HepG2 (cell line): ENCODE data around the gene ATG7. TPM values are rescaled to one million over a fixed set of nuclear protein-coding genes. Genes with fewer than 3 reads are reported as not detected.

Experiments
- ATAC-seq: fragments of 200-7000 bp; cut with Tn5 transposase; 3 replicates; pipeline ENCODE4 v1.9.1; 2020; ENCODE audit warnings: mild to moderate bottlenecking, moderate library complexity
- BruUV-seq: library from RNA; stranded (reverse); fragments of 400-500 nt; replicated peaks from 2 replicates; lab custom pipeline; 2021; lab: Mats Ljungman, UMichigan
- CTCF ChIA-PET: fragments of 300-600 bp; formaldehyde crosslinking; extraction: SDS; loops from one replicate; lab custom pipeline; 2021; ENCODE audit warnings: low total read pairs, inconsistent platforms, low intra/inter-chr PET ratio; lab: Yijun Ruan, JAX
- POLR2A ChIA-PET: fragments of 350-600 bp; sonication (Branson Sonifier 250); formaldehyde crosslinking; loops from one replicate; lab custom pipeline; 2020; ENCODE audit warnings: antibody characterized with exemption, inconsistent platforms; lab: Yijun Ruan, JAX
- DNase-seq: peaks from one replicate; pipeline ENCODE4 v3.0.0-alpha.2; 2015; ENCODE audit warnings: low spot score
- FAIRE-seq: peaks from 3 replicates; lab custom pipeline; 2011; peaks lifted over from hg19 to GRCh38; lab: Jason Lieb, UNC
- H2AFZ ChIP-seq: one replicate; pipeline ENCODE4 v1.6.1; 2011; ENCODE audit warnings: low read length, inconsistent platforms
- H3K27ac ChIP-seq: fragments of 300-600 bp; 3 replicates; pipeline ENCODE4 v1.8.0; 2011; ENCODE audit warnings: mixed run types, mild to moderate bottlenecking, mixed read lengths, low read length, inconsistent platforms; ENCODE audit not compliant: insufficient read depth; ENCODE audit errors: extremely low read length
- H3K27me3 ChIP-seq, 2 experiments: fragments of 200-600 bp in 1 of 2; 2 replicates in 1 of 2; 3 replicates in 1 of 2; pipeline versions ENCODE4 v1.6.0 to v1.8.0; 2011; ENCODE audit warnings: low read length in 2 of 2, mild to moderate bottlenecking in 2 of 2, moderate library complexity in 2 of 2, inconsistent platforms in 1 of 2; ENCODE audit not compliant: insufficient read depth in 2 of 2, control insufficient read depth in 1 of 2
- H3K36me3 ChIP-seq, 2 experiments: fragments of 200-600 bp in 1 of 2; replicated peaks in 1 of 2; 2 replicates in 1 of 2; 3 replicates in 1 of 2; pipeline versions ENCODE4 v1.5.1 to v1.8.0; 2011; ENCODE audit warnings: low read length in 2 of 2, inconsistent platforms in 1 of 2; ENCODE audit not compliant: insufficient read depth in 2 of 2, control insufficient read depth in 1 of 2
- H3K4me1 ChIP-seq: 2 replicates; pipeline ENCODE4 v1.5.1; 2012; ENCODE audit warnings: low read length, inconsistent platforms; ENCODE audit not compliant: insufficient read depth
- H3K4me2 ChIP-seq: 2 replicates; pipeline ENCODE4 v1.6.0; 2011; ENCODE audit warnings: low read depth, low read length, inconsistent platforms
- H3K4me3 ChIP-seq, 3 experiments: fragments of 200-600 bp in 1 of 3; sonication (generic), shearing (Covaris generic) in 1 of 3; replicated peaks in 1 of 3; 2 replicates each; pipeline ENCODE4 v1.5.1; 2011 to 2016; ENCODE audit warnings: low read length in 3 of 3, inconsistent platforms in 2 of 3, low read depth in 2 of 3, mild to moderate bottlenecking in 2 of 3, control low read depth in 1 of 3, mixed read lengths in 1 of 3; ENCODE audit not compliant: insufficient read depth in 1 of 3
- H3K79me2 ChIP-seq: one replicate; pipeline ENCODE4 v1.6.1; 2011; ENCODE audit warnings: low read length, inconsistent platforms; ENCODE audit not compliant: insufficient read depth
- H3K9ac ChIP-seq: 2 replicates; pipeline ENCODE4 v1.6.0; 2011; ENCODE audit warnings: mild to moderate bottlenecking, low read depth, low read length, inconsistent platforms; ENCODE audit not compliant: insufficient read depth
- H3K9me3 ChIP-seq: 2 replicates; pipeline ENCODE4 v1.5.1; 2012; ENCODE audit warnings: mild to moderate bottlenecking, low read length
- H4K20me1 ChIP-seq: 2 replicates; pipeline ENCODE4 v1.6.0; 2011; ENCODE audit warnings: inconsistent platforms, mild to moderate bottlenecking, low read length, moderate library complexity; ENCODE audit not compliant: insufficient read depth
- FOXA3 ChIP-seq: IDR thresholded peaks from 2 replicates; pipeline ENCODE4 v1.6.1; 2016; ENCODE audit warnings: missing genetic modification reagents, missing compliant biosample characterization
- GRHL1 ChIP-seq: sonication (generic); formaldehyde crosslinking; conservative IDR thresholded peaks from 2 replicates; pipeline ENCODE4 v1.8.0; 2022; ENCODE audit warnings: missing genetic modification reagents
- MAFK ChIP-seq, 2 experiments: IDR thresholded peaks in 1 of 2; conservative IDR thresholded peaks in 1 of 2; 2 replicates each; pipeline ENCODE4 v1.6.1; 2011; ENCODE audit warnings: improper control_type of control experiment in 2 of 2, low read length in 2 of 2
- RBAK ChIP-seq: sonication (generic); formaldehyde crosslinking; IDR thresholded peaks from 2 replicates; pipeline ENCODE4 v1.5.1; 2020; ENCODE audit warnings: mild to moderate bottlenecking, missing genetic modification reagents
- REST ChIP-seq, 2 experiments: IDR thresholded peaks; 2 replicates each; pipeline ENCODE4 v1.6.1; 2011 to 2012; ENCODE audit warnings: low read length in 2 of 2, borderline replicate concordance in 1 of 2, low read depth in 1 of 2, mild to moderate bottlenecking in 1 of 2, moderate library complexity in 1 of 2
- SMAD1 ChIP-seq: sonication (generic); formaldehyde crosslinking; IDR thresholded peaks from 2 replicates; pipeline ENCODE4 v1.4.0; 2020; ENCODE audit warnings: missing genetic modification reagents, low read depth, mild to moderate bottlenecking, borderline replicate concordance
- ZKSCAN1 ChIP-seq: fragments of 150-350 bp; IDR thresholded peaks from 2 replicates; pipeline ENCODE4 v1.6.1; 2014; ENCODE audit warnings: low read length
- ZKSCAN5 ChIP-seq: sonication (generic); formaldehyde crosslinking; IDR thresholded peaks from 2 replicates; pipeline ENCODE4 v1.5.1; 2020; ENCODE audit warnings: mild to moderate bottlenecking, missing genetic modification reagents
- ZNF224 ChIP-seq: sonication (generic); formaldehyde crosslinking; IDR thresholded peaks from 2 replicates; pipeline ENCODE4 v1.5.0; 2020; ENCODE audit warnings: mild to moderate bottlenecking, missing genetic modification reagents
- ZNF567 ChIP-seq: sonication (generic); formaldehyde crosslinking; IDR thresholded peaks from 2 replicates; pipeline ENCODE4 v1.8.1; 2023; ENCODE audit warnings: mild to moderate bottlenecking, missing genetic modification reagents, borderline replicate concordance
- ZNF607 ChIP-seq: sonication (generic); formaldehyde crosslinking; IDR thresholded peaks from 2 replicates; pipeline ENCODE4 v1.5.1; 2020; ENCODE audit warnings: missing genetic modification reagents, mild to moderate bottlenecking, borderline replicate concordance
- ZNF773 ChIP-seq: sonication (generic); formaldehyde crosslinking; IDR thresholded peaks from 2 replicates; pipeline ENCODE4 v1.4.0; 2020; ENCODE audit warnings: missing genetic modification reagents, borderline replicate concordance
- ZZZ3 ChIP-seq: sonication (generic); formaldehyde crosslinking; IDR thresholded peaks from 2 replicates; pipeline ENCODE4 v1.4.0; 2020; ENCODE audit warnings: missing genetic modification reagents, mild to moderate bottlenecking, borderline replicate concordance
- WGBS: methylation state at CpG from one replicate; pipeline ENCODE4 v1.1.6; 2017; ENCODE audit warnings: low lambda C conversion rate; 5-methylcytosine and 5-hydroxymethylcytosine counted together
- in situ Hi-C: cut with HindIII; loops from 2 replicates; pipeline ENCODE4 v1.10.0; 2017; ENCODE audit warnings: low pct_unique_long_range_greater_than_20kb; ENCODE audit not compliant: extremely low pct_ligation_motif_present
- intact Hi-C: fragments of 100-400 bp; cut with micrococcal nuclease; formaldehyde crosslinking; loops from one replicate; pipeline ENCODE4 v1.10.0; 2022; ENCODE audit not compliant: unreplicated experiment
- polyA plus RNA-seq, 8 experiments: library from polyadenylated mRNA; depleted of rRNA in 3 of 8; stranded (reverse) in 7 of 8; unstranded in 1 of 8; fragments of >200 nt; fragmentation: Illumina TruSeq in 4 of 8; extraction: Trizol in 4 of 8; gene quantifications; 2 replicates each; pipeline versions ENCODE4 v1.2.1 to v1.2.3, GENCODE V29; 2011 to 2016; ENCODE audit warnings: low read depth in 4 of 8, missing spikeins in 1 of 8, mixed read lengths in 1 of 8; ENCODE audit not compliant: insufficient read depth in 1 of 8
- total RNA-seq, 5 experiments: library from RNA; depleted of rRNA; stranded (reverse); fragments of >200 nt; fragmentation: Illumina TruSeq; extraction: Trizol; gene quantifications; 2 replicates each; pipeline ENCODE4 v1.2.3, GENCODE V29; 2016; ENCODE audit warnings: low read depth in 1 of 5

The ATG7 gene
- total and polyA plus RNA-seq, 2 of the 13 experiments (the other 11 are each of a cell fraction or from before 2014, with no cell fraction given): 7.8 to 22.1 TPM

DNA sequence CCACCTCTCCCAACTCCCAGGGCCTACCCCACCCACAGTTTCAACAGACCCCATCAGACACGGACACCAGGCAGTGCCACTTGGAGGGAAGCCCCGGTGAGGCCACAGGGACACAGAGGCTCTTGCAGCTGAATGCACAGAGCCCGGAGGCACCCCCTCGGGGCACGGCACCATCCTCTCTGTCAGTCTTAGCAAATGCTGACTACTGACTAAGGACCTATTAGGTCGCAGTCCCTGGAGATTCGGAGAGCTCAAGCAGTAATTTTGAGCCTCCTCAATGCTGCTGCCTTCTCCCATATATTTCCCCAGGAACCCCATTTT, 291.6 kb downstream of the ATG7 start:
- FAIRE-seq (no peak), DNase-seq (no peak), ATAC-seq (no peak)
- peaks cover 25% of the 10 kb centered on the region for H3K4me1 ChIP-seq
- peaks cover 16% of the 10 kb centered on the region; the same call in 1 of the 2 replicates for H4K20me1 ChIP-seq
- H3K36me3 ChIP-seq: peaks cover 47 to 87% of the 10 kb centered on the region in 2 experiments; a peak in 4 of 5 replicates
- in situ Hi-C loops (no loop called here), intact Hi-C loops (no loop called here)
- no peak overlapping the region for H2AFZ ChIP-seq
- no peak overlapping the region for H3K9ac ChIP-seq
- H3K27ac ChIP-seq: no peak overlapping the region
- BruUV-seq: no TSS peak
- TF ChIP-seq ZKSCAN5 (CRISPR knock-in tag): no peak
- no peak for TF ChIP-seq REST (IDR thresholded peaks at IDR 0.05; ENCODE audit: borderline replicate concordance in 1 of 2, low read depth in 1 of 2, low read length in 2 of 2)
- no peak for TF ChIP-seq GRHL1 (CRISPR knock-in tag)
- no peak for TF ChIP-seq ZNF224 (CRISPR knock-in tag)
- TF ChIP-seq MAFK (conservative IDR thresholded peaks at IDR 0.05 in 1 of 2, IDR thresholded peaks at IDR 0.05 in 1 of 2; ENCODE audit: low read length in 2 of 2): no peak
- no peak for TF ChIP-seq ZZZ3 (CRISPR knock-in tag)
- no peak for TF ChIP-seq ZNF607 (CRISPR knock-in tag)
- no peak for TF ChIP-seq ZNF567 (CRISPR knock-in tag)
- TF ChIP-seq ZKSCAN1: no peak
- TF ChIP-seq FOXA3: no peak
- TF ChIP-seq ZNF773: no peak
- no peak for TF ChIP-seq RBAK (CRISPR knock-in tag)
- TF ChIP-seq SMAD1: no peak
- H3K79me2 ChIP-seq: peaks cover 34% of the 10 kb centered on the region
- WGBS: 96% methylated on average over 2 of the region's 7 CpGs
- H3K27me3 ChIP-seq: no peaks in the 10 kb centered on the region; a peak in 1 of 5 replicates
- ChIA-PET POLR2A (no interaction called here), CTCF (no interaction called here)
- no peak overlapping the region for H3K4me3 ChIP-seq
- no peak overlapping the region for H3K4me2 ChIP-seq
- H3K9me3 ChIP-seq: no peaks in the 10 kb centered on the region
